ENCODE measurements around the gene GFRA1. TPM values are rescaled to one million over a fixed set of nuclear protein-coding genes. Genes with fewer than 3 reads are reported as not detected.

Gene GFRA1
- total and polyA plus RNA-seq, 2 donors (not counting 1 experiment from before 2014, with no cell fraction given) = not detected

GRCh38 chr10:116139886-116140285, 133.1 kb downstream of the GFRA1 start:
- Histone ChIP-seq H3K4me1 (ENCODE audit: control insufficient read depth in 2 of 2, insufficient read depth in 2 of 2, low read length in 2 of 2) (no peaks in the 10 kb centered on the region), H3K36me3 (replicated peaks in 1 of 2; ENCODE audit: control extremely low read depth in 1 of 2, control insufficient read depth in 1 of 2, extremely low read depth in 1 of 2, insufficient read depth in 2 of 2, low read length in 1 of 2) (no peaks in the 10 kb centered on the region), H4K20me1 (ENCODE audit: control insufficient read depth, insufficient read depth, low read length, poor library complexity, severe bottlenecking) (no peaks in the 10 kb centered on the region), H3K27me3 (replicated peaks in 1 of 4; ENCODE audit: control extremely low read depth in 1 of 4, control insufficient read depth in 3 of 4, insufficient read depth in 4 of 4, low read length in 3 of 4) (no peaks in the 10 kb centered on the region), H3K27ac (ENCODE audit: low read length in 2 of 2) (no peak overlapping the region), H3K9ac (ENCODE audit: low read length) (no peak overlapping the region), H2AFZ (ENCODE audit: insufficient read depth, low read depth, low read length, poor library complexity, severe bottlenecking) (no peak overlapping the region), H3K79me2 (ENCODE audit: control insufficient read depth, insufficient read depth, low read length) (no peaks in the 10 kb centered on the region), H3K4me3 (ENCODE audit: control extremely low read depth in 1 of 5, extremely low read depth in 1 of 5, insufficient read depth in 1 of 5, low read depth in 2 of 5, low read length in 4 of 5) (no peak overlapping the region), H3K9me3 (ENCODE audit: control extremely low read depth in 1 of 3, control insufficient read depth in 2 of 3, insufficient read depth in 1 of 3, low read length in 2 of 3) (peaks cover 0 to 4% (median 0%) of the 10 kb centered on the region in 3 donors), H3K4me2 (replicated peaks; ENCODE audit: low read depth, low read length, poor library complexity, severe bottlenecking) (no peak overlapping the region)
- ATAC-seq (ENCODE audit: low read depth) = no peak
- CTCF ChIA-PET = no interaction called here
- Mint-ChIP-seq H3K4me1 (no peaks in the 10 kb centered on the region), H3K27ac (no peak overlapping the region), H3K9me3 (ENCODE audit: insufficient read depth) (no peaks in the 10 kb centered on the region), H3K27me3 (no peaks in the 10 kb centered on the region), H3K4me3 (no peak overlapping the region)
- TF ChIP-seq CTCF (IDR thresholded peaks at IDR 0.05) (no peak), EZH2 (IDR thresholded peaks at IDR 0.05; ENCODE audit: borderline replicate concordance, insufficient read depth, low read depth, low read length, poor library complexity, severe bottlenecking) (no peak)
- intact Hi-C loops (cut with micrococcal nuclease) = no loop called here
- POLR2A ChIA-PET = no interaction called here
- DNase-seq = no peak
- WGBS (ENCODE audit: insufficient coverage) = 67% methylated on average over 3 of the region's 3 CpGs

GRCh38 chr10:116138897-116139296, 134.1 kb downstream of the GFRA1 start:
- Histone ChIP-seq H2AFZ (ENCODE audit: insufficient read depth, low read depth, low read length, poor library complexity, severe bottlenecking) (no peak overlapping the region), H3K4me3 (ENCODE audit: control extremely low read depth in 1 of 5, extremely low read depth in 1 of 5, insufficient read depth in 1 of 5, low read depth in 2 of 5, low read length in 4 of 5) (no peak overlapping the region), H3K27me3 (replicated peaks in 1 of 4; ENCODE audit: control extremely low read depth in 1 of 4, control insufficient read depth in 3 of 4, insufficient read depth in 4 of 4, low read length in 3 of 4) (no peaks in the 10 kb centered on the region), H4K20me1 (ENCODE audit: control insufficient read depth, insufficient read depth, low read length, poor library complexity, severe bottlenecking) (no peaks in the 10 kb centered on the region), H3K79me2 (ENCODE audit: control insufficient read depth, insufficient read depth, low read length) (no peaks in the 10 kb centered on the region), H3K4me1 (ENCODE audit: control insufficient read depth in 2 of 2, insufficient read depth in 2 of 2, low read length in 2 of 2) (no peaks in the 10 kb centered on the region), H3K9me3 (ENCODE audit: control extremely low read depth in 1 of 3, control insufficient read depth in 2 of 3, insufficient read depth in 1 of 3, low read length in 2 of 3) (peaks cover 0 to 4% (median 0%) of the 10 kb centered on the region in 3 donors), H3K36me3 (replicated peaks in 1 of 2; ENCODE audit: control extremely low read depth in 1 of 2, control insufficient read depth in 1 of 2, extremely low read depth in 1 of 2, insufficient read depth in 2 of 2, low read length in 1 of 2) (no peaks in the 10 kb centered on the region), H3K27ac (ENCODE audit: low read length in 2 of 2) (no peak overlapping the region), H3K9ac (ENCODE audit: low read length) (no peak overlapping the region), H3K4me2 (replicated peaks; ENCODE audit: low read depth, low read length, poor library complexity, severe bottlenecking) (no peak overlapping the region)
- ChIA-PET POLR2A (no interaction called here), CTCF (no interaction called here)
- no peak for ATAC-seq (ENCODE audit: low read depth)
- intact Hi-C loops (cut with micrococcal nuclease) = no loop called here
- DNase-seq = no peak
- H3K27ac Mint-ChIP-seq = no peak overlapping the region
- H3K27me3 Mint-ChIP-seq = no peaks in the 10 kb centered on the region
- H3K4me1 Mint-ChIP-seq = no peaks in the 10 kb centered on the region
- WGBS (ENCODE audit: insufficient coverage) = 80% methylated on average over 2 of the region's 4 CpGs
- no peak for TF ChIP-seq EZH2 (IDR thresholded peaks at IDR 0.05; ENCODE audit: borderline replicate concordance, insufficient read depth, low read depth, low read length, poor library complexity, severe bottlenecking)
- no peak for TF ChIP-seq CTCF (IDR thresholded peaks at IDR 0.05)
- H3K9me3 Mint-ChIP-seq (ENCODE audit: insufficient read depth) = no peaks in the 10 kb centered on the region
- H3K4me3 Mint-ChIP-seq = no peak overlapping the region

Data from B cell (primary cell).